T-helper 1 cell (primary cell): ENCODE data around the gene IL36RN.
"Not testable (repeated sequence)": the region's sequence is repeated elsewhere in the genome, so short reads cannot be mapped to it uniquely, and the experiment has no call there.

ENCODE experiments used
- DNase-seq, 5 donors: peaks; one replicate each; pipeline ENCODE4 v3.0.0-alpha.2; 2012 to 2020

Gene IL36RN

GRCh38 chr2:113075030-113075429 is 16.0 kb downstream of the IL36RN start:
- DNase-seq, result no peak

- DNase-seq, result no peak
Observed at GRCh38 chr2:113075600-113075999, 16.6 kb downstream of the IL36RN start.

DNA sequence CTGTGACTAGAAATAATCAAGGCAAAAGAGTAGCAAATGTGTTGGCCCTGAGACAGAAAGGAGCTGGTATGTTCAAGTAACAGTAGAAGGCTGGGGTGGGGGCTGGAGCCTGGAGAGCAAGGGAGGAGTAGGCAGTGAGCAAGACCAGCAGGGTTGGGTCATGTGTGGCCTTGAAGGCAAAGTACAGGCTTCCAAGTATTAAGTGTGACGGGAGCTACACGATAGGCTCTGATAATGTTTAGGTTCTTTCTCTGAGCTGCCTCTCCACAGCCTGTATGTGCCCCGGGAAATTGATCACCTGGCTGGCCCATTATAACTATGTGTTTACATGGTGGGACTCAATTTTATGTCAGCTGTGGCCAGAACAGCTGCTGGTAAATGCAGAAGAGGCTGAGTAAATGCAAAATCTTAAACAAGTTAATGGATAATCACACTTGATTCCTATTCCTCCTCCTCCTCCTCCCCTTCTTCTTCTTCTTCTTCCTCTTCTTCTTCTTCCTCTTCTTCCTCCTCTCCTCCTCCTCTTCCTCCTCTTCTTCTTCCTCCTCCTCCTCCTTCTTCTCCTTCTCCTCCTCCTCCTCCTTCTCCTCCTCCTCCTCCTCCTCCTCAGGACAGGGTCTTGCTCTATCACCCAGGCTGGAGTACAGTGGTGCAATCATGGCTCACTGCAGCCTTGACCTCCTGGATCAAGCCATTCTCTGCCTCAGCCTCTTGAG is 18.1 kb downstream of the IL36RN start:
- DNase-seq, result no peak

- DNase-seq, result no peak
Observed at GRCh38 chr2:113077921-113078320, 18.9 kb downstream of the IL36RN start.

DNA sequence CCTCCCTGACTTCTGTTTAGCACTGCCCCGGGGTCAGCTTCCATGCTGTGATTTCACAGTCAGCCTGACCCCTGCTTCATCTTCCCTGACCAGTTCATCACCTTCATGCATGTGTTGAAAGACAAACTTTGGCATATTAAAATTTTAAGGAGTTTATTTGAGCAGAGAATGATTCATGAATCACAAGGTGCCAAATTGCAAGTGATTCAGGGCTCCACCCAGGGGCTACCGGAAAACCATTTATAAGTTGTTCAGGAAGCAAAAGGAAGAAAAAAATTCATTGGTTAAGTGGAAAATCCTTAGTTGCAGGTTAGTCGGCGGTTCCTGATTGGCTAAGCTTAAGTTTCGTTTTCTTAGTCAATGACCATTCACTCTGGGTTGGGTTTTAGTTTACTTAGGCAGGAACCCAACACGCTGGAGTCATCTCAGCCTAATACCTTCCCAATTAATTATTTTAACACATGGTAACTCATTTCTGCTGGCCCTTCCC is 19.4 kb downstream of the IL36RN start:
- DNase-seq, result no peak

GRCh38 chr2:113079131-113079530 is 20.1 kb downstream of the IL36RN start:
- DNase-seq, result no peak

DNA sequence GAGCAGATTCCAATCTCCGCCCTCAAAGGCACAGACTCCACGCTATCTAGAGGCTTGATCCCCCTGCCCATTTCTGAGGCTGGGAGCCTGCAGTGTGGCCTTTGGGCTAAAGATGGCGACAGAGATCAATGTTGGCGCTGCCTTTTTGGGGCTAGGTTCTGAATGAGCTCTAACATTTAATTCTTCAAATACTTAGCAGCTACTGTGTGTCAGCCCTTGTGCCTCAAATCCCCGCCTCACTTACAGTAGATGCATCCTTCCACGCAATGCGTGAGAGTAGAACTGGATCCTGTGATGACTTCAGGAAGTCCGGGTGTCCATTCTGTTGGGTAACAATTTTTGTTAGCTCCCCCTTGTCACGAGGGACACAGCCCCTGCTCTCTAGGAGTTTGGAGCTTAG is 21.1 kb downstream of the IL36RN start:
- peak in 2 of 5 donors; percentile 8 to 19 for DNase-seq

- no peak for DNase-seq
Observed at GRCh38 chr2:113081488-113082210, 22.7 kb downstream of the IL36RN start.

DNA sequence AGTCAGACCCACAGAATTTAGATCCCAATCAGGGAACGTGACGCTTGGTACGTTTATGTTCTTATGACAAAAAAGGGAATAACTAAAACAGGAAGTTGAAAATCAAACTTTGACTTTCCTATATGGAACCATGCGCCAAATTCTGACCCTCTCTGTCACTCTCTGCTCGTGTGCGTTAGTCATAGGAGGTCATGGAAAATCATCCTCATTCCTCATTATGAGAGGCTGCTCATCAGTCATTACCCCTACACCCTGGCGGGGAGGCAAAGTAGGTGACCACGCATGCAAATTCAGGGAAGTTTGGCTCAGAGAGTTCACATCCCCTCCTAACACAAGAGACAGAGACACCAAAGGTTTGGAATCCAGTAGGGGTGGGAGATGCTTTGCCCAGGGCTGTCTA is 24.3 kb downstream of the IL36RN start:
- no peak for DNase-seq

DNA sequence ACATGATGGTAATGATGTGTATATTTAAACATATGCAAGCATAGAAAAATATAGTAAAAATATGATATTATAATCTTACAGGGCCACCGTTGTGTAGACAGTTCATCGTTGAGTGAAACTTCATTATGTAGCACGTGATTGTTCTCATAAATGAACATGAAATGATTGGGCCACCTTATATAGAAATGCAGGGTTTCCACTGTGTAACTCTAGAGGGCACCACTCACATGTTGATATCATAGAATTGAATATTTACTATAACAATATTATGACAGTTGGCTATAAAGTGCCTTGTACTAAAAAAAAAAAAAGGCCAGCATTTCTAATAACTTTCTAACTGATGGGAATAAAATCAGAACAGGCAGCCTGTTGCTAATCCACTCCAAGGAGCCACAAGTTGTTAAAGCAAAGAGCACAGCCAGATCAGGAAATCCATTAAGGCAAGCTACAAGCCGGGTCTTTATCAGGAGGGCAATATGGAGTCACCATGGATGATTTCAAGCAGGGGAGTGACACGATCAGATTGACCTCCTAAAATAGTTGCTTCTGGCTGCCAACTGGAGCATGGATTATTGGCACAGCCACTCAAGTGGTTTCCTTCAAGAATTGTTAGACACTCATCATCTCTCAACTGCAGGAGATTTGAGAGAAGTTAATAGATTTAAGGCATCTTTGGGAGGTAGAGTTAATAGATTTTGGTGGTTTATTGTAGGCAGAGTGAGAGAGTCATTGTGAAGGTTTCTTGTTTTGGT is 25.4 kb downstream of the IL36RN start:
- DNase-seq, result peak in 1 of 5 donors; percentile 28

DNA sequence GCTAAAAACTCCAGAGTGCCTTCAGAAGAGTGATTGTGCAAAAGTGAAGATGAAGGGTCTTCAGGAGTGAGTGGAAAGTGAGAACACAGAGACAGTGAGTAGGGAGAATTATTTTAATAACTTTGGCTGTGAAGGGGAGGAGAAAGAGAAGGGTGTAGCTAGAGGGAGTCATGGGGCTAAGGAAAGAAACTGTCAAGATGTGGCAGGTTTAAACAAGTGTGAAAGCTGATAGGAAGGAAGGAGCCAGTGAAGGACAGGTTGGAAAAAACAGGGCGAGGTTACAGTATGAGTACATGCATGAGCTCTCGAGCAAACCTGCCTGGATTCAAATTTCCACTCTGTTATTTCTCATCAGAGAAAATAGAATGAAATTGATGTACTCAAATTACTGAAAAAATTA is 26.5 kb downstream of the IL36RN start:
- DNase-seq, result no peak

DNA sequence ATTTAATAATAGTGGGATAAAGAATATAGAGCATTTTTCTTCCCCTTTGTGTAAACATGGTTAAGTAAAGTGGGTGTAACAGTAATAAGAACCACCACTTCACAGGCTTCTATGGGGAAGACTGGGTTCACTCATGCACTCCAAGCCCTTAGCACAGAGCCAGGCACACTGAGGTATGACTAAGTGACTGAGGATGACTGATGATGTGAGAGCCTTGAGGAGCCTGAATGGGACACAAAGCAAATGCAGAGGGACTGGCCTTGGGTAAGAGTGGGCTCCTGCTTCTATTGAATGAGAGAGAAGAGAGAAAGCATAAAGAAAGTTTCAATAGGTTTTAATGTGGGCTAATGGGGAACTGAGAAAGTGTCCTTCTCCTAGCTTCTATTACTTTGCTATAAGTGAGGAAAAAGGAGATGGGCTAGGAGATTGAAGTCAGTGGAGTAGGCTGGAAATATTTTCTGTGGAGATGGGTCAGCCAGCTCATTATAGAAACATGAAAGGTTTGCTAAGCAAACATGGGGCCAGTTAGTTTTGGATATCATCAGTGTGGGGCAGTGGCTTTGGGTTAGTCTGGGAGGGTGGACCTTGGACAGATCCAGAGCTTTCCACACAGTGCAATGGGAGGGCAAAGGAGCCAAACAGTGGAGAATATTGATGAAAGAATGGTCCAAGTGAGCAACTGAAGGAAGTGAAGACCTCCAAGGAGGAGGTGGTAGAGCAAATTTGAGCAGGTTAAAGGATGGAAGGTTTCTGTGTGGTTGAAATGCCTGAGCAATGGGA is 29.4 kb downstream of the IL36RN start:
- DNase-seq, result no peak

DNA sequence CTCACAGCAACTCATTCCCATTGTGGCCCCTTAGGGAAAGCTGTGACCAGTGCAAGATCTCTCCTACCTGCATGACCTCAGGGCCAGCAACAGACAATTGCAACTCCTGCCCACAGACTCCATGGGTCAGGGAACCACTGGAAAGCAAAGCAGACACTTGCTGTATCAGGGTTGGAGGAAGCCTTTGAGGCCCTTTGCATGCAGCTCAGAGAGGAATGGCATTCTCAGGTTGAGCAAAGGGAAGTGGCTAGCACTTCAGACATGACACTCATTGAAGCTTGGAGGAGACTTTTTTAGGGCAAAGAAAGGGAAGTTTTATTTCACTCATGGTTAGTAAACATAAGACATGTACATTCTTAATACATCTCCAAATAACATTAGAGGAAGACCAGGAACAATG is 30.9 kb downstream of the IL36RN start:
- DNase-seq, result peak in 1 of 5 donors; percentile 51

GRCh38 chr2:113091231-113091896 is 32.4 kb downstream of the IL36RN start:
- no peak for DNase-seq

- DNase-seq, result no peak
Observed at GRCh38 chr2:113092864-113093612, 34.0 kb downstream of the IL36RN start.

DNA sequence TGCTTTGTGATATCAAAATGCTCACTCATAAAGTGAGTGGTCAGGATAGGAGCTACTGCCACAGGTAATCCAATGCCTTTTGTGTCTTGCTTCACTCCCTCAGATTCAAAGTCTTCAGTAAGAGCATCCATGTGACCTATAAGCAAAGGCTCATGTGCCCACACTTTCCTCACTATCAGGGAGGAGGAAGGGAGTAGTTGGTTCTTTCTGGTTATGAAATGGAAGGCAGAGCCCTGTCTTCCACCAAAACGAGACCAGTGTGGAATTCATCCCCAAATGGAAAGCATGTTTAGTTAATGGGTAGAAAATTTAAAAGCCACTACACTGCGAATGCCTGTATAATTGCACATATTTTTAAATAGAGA is 34.6 kb downstream of the IL36RN start:
- no peak for DNase-seq

DNA sequence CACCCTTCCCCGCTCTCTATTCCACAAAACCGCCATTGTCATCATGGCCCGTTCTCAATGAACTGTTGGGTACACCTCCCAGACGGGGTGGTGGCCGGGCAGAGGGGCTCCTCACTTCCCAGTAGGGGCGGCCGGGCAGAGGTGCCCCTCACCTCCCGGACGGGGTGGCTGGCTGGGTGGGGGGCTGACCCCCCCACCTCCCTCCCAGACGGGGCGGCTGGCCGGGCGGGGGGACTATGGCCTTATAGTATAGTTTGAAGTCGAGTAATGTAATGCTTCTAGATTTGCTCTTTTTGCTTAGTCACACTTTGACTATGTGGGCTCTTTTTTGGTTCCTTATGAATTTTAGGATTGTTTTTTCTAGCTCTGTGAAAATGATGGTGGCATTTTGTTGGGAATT is 37.3 kb downstream of the IL36RN start:
- DNase-seq, result not testable (repeated sequence)

- DNase-seq, result peak in 1 of 5 donors; percentile 64
Observed at GRCh38 chr2:113096842-113097618, 38.0 kb downstream of the IL36RN start.

DNA sequence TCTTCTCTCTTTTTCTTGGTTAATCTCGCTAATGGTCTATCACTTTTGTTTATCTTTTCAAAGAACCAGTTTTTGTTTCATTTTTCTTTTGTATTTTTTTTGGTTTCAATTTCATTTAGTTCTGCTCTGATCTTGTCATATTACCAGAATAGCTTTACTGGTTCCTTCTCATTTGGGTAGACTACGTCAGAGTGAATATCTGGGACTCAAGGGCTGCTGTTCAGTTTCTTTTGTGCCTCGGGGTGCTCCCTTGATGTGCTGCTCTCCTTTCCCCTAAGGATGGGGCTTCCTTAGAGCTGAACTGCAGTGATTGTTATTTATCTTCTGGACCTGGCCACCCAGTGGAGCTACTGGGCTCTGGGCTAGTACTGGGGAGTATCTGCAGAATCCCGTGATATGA is 39.0 kb downstream of the IL36RN start:
- peak in 1 of 5 donors; percentile 73 for DNase-seq

DNA sequence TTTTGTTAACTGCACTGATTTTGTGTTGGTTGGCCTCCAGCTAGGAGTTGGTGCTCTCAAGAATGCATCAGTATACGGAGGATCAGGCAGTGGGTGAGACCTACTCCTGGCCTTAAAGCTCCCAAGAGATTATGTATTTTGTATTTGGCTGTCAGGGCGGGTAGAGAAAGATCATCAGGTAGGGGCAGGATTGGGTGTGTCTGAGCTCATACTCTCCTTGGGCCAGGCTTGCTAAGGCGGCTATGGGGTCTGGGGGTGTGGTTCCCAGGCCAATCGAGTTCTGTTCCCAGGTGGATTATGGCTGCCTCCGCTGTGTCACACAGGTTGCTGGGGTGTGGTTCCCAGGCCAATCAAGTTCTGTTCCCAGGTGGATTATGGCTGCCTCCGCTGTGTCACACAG is 39.5 kb downstream of the IL36RN start:
- DNase-seq, result no peak

- no peak for DNase-seq
Observed at GRCh38 chr2:113102133-113102532, 43.1 kb downstream of the IL36RN start.
